GM10847 (cell line): ENCODE data around the gene TMEM120B.
A peak's percentile ranks its signal among the peaks of the same experiment; 100 is the strongest.

Experiments used
- POLR2A ChIP-seq: IDR thresholded peaks from 2 replicates; pipeline ENCODE4 v1.6.1; 2011; ENCODE audit not compliant: insufficient read length; ENCODE audit errors: extremely low read depth

The TMEM120B gene

GRCh38 chr12:121802843-121803698, 90.5 kb downstream of the TMEM120B start:
- TF ChIP-seq POLR2A = peak; percentile 51

- peak; percentile 31 for TF ChIP-seq POLR2A
These were observed 91.4 kb downstream of the TMEM120B start, which contains the start of gene SETD1B for GRCh38 chr12:121803861-121804416. Gene SETD1B (plus strand): TSS chr12:121804009. CDS start chr12:121804738, 729 bp downstream.

- TF ChIP-seq POLR2A = no peak
These were observed 92.0 kb downstream of the TMEM120B start for GRCh38 chr12:121804417-121805111.

- no peak for TF ChIP-seq POLR2A
These were observed 92.8 kb downstream of the TMEM120B start for GRCh38 chr12:121805171-121806008.

- TF ChIP-seq POLR2A = no peak
These were observed 93.5 kb downstream of the TMEM120B start for GRCh38 chr12:121806009-121806545.

GRCh38 chr12:121806546-121807423, 94.2 kb downstream of the TMEM120B start:
- no peak for TF ChIP-seq POLR2A

- no peak for TF ChIP-seq POLR2A
These were observed 95.2 kb downstream of the TMEM120B start for GRCh38 chr12:121807642-121808347.

- no peak for TF ChIP-seq POLR2A
These were observed 96.1 kb downstream of the TMEM120B start for GRCh38 chr12:121808623-121809022.

GRCh38 chr12:121809712-121810116, 97.2 kb downstream of the TMEM120B start:
- TF ChIP-seq POLR2A = no peak

GRCh38 chr12:121810234-121810817, 97.8 kb downstream of the TMEM120B start:
- TF ChIP-seq POLR2A = no peak

- TF ChIP-seq POLR2A = no peak
These were observed 98.4 kb downstream of the TMEM120B start for GRCh38 chr12:121810833-121811433.
